ENCODE data around the gene MYH3.

MYH3 gene

DNA sequence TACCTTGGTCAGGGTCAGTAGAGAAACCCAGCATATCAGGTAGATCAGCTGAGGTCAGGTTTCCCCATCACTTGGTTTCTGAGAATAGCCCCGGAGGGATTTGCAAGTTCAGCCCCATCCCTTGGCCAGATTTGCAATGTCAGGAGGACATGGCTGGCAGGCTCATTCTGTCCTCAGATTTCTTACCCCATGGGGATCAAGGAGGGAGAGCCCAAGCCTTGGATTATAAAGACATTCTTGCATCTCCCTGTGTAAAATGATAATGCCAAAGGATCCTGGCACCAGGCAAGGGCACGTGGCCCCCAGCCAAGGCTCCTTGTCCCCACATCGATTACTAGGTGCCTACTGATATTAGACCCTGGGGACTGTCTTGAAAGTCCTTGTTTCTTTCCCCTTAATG lies 53.2 kb downstream of the MYH3 start:
- no peak for DNase-seq
- Histone ChIP-seq H2BK120ac (ENCODE audit: low read depth, low read length) (no peak overlapping the region), H3K27me3 (ENCODE audit: insufficient read depth, low read length, poor library complexity) (no peaks in the 10 kb centered on the region), H3K4me1 (ENCODE audit: control insufficient read depth, low read depth, low read length) (no peaks in the 10 kb centered on the region), H3K18ac (ENCODE audit: low read length) (no peak overlapping the region), H3K4me2 (ENCODE audit: low read length) (no peak overlapping the region), H3K27ac (ENCODE audit: low read depth, low read length) (no peak overlapping the region), H3K79me2 (ENCODE audit: control insufficient read depth, insufficient read depth, low read length) (no peaks in the 10 kb centered on the region), H2BK5ac (ENCODE audit: low read length) (no peak overlapping the region), H2AK5ac (ENCODE audit: low read length) (no peak overlapping the region), H3K56ac (ENCODE audit: low read length) (no peak overlapping the region), H2BK15ac (replicated peaks; ENCODE audit: low read depth) (no peak overlapping the region), H3K36me3 (ENCODE audit: control insufficient read depth, insufficient read depth, low read length) (no peaks in the 10 kb centered on the region), H3K79me1 (ENCODE audit: low read length) (no peaks in the 10 kb centered on the region), H3K4me3 (ENCODE audit: low read length) (no peak overlapping the region), H3K23ac (ENCODE audit: low read length) (no peak overlapping the region), H4K8ac (ENCODE audit: low read depth, low read length) (no peak overlapping the region), H3K4ac (ENCODE audit: low read depth, low read length) (no peak overlapping the region), H3K9ac (ENCODE audit: low read length) (no peak overlapping the region), H4K5ac (ENCODE audit: low read length) (no peak overlapping the region)
- no CpG with 5 or more reads among the region's 3 CpGs for WGBS (ENCODE audit: extremely low coverage, insufficient coverage, low lambda C conversion rate)

DNA sequence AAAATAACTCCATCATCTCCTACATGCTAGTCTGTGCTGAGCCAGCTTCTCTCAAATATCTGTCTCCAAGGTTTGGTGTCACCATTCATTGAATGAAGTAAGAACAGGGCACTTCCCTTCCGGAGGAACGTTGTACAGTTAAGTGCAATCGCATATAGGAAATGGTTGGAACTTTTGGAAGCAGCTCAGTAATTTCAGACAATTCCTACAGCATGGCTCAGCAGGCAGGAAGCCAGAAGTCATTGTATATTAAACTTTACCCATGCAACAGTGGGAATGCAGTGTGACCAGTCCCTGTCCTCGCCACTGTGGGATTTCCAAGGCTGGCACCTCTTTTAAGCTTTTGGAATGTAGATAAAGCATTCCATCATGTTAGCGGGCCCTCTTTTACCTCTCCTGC lies 56.5 kb downstream of the MYH3 start:
- no peaks in the 10 kb centered on the region for H3K79me2 ChIP-seq (ENCODE audit: control insufficient read depth, insufficient read depth, low read length)
- H2BK15ac ChIP-seq (replicated peaks; ENCODE audit: low read depth), result no peak overlapping the region
- no peak overlapping the region for H3K9ac ChIP-seq (ENCODE audit: low read length)
- H3K56ac ChIP-seq (ENCODE audit: low read length), result no peak overlapping the region
- H3K18ac ChIP-seq (ENCODE audit: low read length), result no peak overlapping the region
- H2AK5ac ChIP-seq (ENCODE audit: low read length), result no peak overlapping the region
- no peaks in the 10 kb centered on the region for H3K36me3 ChIP-seq (ENCODE audit: control insufficient read depth, insufficient read depth, low read length)
- H3K27me3 ChIP-seq (ENCODE audit: insufficient read depth, low read length, poor library complexity), result no peaks in the 10 kb centered on the region
- H3K79me1 ChIP-seq (ENCODE audit: low read length), result no peaks in the 10 kb centered on the region
- H3K27ac ChIP-seq (ENCODE audit: low read depth, low read length), result no peak overlapping the region
- H3K4ac ChIP-seq (ENCODE audit: low read depth, low read length), result no peak overlapping the region
- H2BK5ac ChIP-seq (ENCODE audit: low read length), result no peak overlapping the region
- H4K8ac ChIP-seq (ENCODE audit: low read depth, low read length), result no peak overlapping the region
- no CpG with 5 or more reads among the region's 5 CpGs for WGBS (ENCODE audit: extremely low coverage, insufficient coverage, low lambda C conversion rate)
- DNase-seq, result no peak
- no peak overlapping the region for H3K4me3 ChIP-seq (ENCODE audit: low read length)
- H3K23ac ChIP-seq (ENCODE audit: low read length), result no peak overlapping the region
- no peak overlapping the region for H4K5ac ChIP-seq (ENCODE audit: low read length)
- H2BK120ac ChIP-seq (ENCODE audit: low read depth, low read length), result no peak overlapping the region
- H3K4me2 ChIP-seq (ENCODE audit: low read length), result no peak overlapping the region
- no peaks in the 10 kb centered on the region for H3K4me1 ChIP-seq (ENCODE audit: control insufficient read depth, low read depth, low read length)

DNA sequence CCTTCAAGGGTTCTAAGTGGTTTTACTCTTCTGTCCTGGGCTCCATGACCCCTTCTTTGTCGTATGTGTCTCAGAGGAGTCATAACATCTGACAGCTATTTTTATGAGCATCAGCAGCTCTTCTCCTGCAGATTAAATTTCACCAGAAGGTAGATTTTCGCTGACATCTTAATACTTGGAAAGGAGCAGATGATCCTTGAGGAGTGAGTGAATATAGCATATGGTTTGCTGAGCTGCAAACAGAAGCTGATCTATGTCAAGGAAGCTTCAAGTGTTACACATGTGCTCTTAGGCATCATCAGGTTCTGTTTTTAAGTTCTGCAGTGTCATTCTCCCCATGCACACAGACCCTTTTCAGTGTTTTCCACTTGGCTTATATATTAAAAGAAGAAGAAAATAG lies 58.5 kb downstream of the MYH3 start:
- H3K27ac ChIP-seq (ENCODE audit: low read depth, low read length), result no peak overlapping the region
- H3K56ac ChIP-seq (ENCODE audit: low read length), result no peak overlapping the region
- H3K79me2 ChIP-seq (ENCODE audit: control insufficient read depth, insufficient read depth, low read length), result no peaks in the 10 kb centered on the region
- DNase-seq, result no peak
- no peak overlapping the region for H2AK5ac ChIP-seq (ENCODE audit: low read length)
- H3K79me1 ChIP-seq (ENCODE audit: low read length), result no peaks in the 10 kb centered on the region
- H4K5ac ChIP-seq (ENCODE audit: low read length), result no peak overlapping the region
- no peak overlapping the region for H2BK15ac ChIP-seq (replicated peaks; ENCODE audit: low read depth)
- no peaks in the 10 kb centered on the region for H3K27me3 ChIP-seq (ENCODE audit: insufficient read depth, low read length, poor library complexity)
- H2BK120ac ChIP-seq (ENCODE audit: low read depth, low read length), result no peak overlapping the region
- H3K36me3 ChIP-seq (ENCODE audit: control insufficient read depth, insufficient read depth, low read length), result no peaks in the 10 kb centered on the region
- no peak overlapping the region for H4K8ac ChIP-seq (ENCODE audit: low read depth, low read length)
- no peak overlapping the region for H3K4me2 ChIP-seq (ENCODE audit: low read length)
- no peak overlapping the region for H3K23ac ChIP-seq (ENCODE audit: low read length)
- WGBS (ENCODE audit: extremely low coverage, insufficient coverage, low lambda C conversion rate), result no CpG with 5 or more reads among the region's 2 CpGs
- H3K9ac ChIP-seq (ENCODE audit: low read length), result no peak overlapping the region
- H2BK5ac ChIP-seq (ENCODE audit: low read length), result no peak overlapping the region
- H3K4ac ChIP-seq (ENCODE audit: low read depth, low read length), result no peak overlapping the region
- H3K4me1 ChIP-seq (ENCODE audit: control insufficient read depth, low read depth, low read length), result no peaks in the 10 kb centered on the region
- H3K4me3 ChIP-seq (ENCODE audit: low read length), result no peak overlapping the region
- no peak overlapping the region for H3K18ac ChIP-seq (ENCODE audit: low read length)

DNA sequence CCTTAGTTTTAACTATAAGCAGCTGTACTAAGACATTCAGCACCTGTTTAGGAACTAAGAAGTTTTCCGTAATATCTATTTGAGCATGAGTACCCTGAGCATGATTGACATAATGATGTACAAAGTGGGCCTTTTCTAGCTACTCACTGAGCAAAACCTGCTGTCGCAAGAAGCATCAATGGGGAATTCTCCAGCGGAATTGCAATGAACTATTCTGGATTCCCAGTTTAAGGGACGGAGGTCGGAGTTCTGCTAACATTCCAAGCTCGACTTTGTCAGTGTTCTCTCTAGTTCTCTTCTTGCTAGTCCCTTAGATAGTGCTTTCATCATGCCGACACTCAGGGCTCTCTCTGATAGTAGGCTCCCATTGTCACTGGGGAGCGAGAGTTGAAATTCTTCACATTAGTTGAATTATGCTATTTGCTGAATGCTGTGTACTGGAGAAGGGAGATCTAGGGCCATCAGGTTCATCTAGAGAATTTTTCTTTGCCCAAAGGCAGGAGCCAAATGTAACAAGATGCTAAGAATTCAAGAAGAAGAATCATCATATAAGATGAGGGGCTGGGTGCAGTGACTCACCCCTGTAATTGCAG lies 67.5 kb downstream of the MYH3 start:
- no peak overlapping the region for H2BK120ac ChIP-seq (ENCODE audit: low read depth, low read length)
- WGBS (ENCODE audit: extremely low coverage, insufficient coverage, low lambda C conversion rate), result no CpG with 5 or more reads among the region's 8 CpGs

DNA sequence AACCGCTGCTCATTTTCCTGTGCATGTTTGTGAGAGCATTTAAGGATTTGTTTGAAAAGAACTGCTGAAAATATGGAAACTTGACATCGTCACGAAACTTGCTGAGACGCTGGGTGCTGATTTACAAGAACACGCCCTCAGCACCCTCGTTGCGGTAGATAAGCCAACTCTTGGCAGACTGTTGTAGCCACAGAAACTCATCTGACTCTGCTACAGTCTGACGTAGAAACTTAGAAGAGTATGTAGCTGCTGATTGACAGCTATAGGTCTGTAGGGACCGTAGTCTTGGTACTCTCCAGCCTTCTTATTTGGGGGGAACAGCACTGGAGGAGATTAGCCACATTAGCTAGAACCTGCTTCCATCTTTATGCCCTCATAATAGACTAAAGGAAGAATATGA lies 71.6 kb downstream of the MYH3 start:
- H3K27me3 ChIP-seq (ENCODE audit: insufficient read depth, low read length, poor library complexity), result no peaks in the 10 kb centered on the region
- no peak overlapping the region for H3K27ac ChIP-seq (ENCODE audit: low read depth, low read length)
- H3K79me1 ChIP-seq (ENCODE audit: low read length), result no peaks in the 10 kb centered on the region
- no peak overlapping the region for H2BK120ac ChIP-seq (ENCODE audit: low read depth, low read length)
- no peak overlapping the region for H3K18ac ChIP-seq (ENCODE audit: low read length)
- H2BK15ac ChIP-seq (replicated peaks; ENCODE audit: low read depth), result no peak overlapping the region
- no peak overlapping the region for H3K4me2 ChIP-seq (ENCODE audit: low read length)
- H3K9ac ChIP-seq (ENCODE audit: low read length), result no peak overlapping the region
- no peaks in the 10 kb centered on the region for H3K4me1 ChIP-seq (ENCODE audit: control insufficient read depth, low read depth, low read length)
- H4K5ac ChIP-seq (ENCODE audit: low read length), result no peak overlapping the region
- no peak overlapping the region for H4K8ac ChIP-seq (ENCODE audit: low read depth, low read length)
- H2AK5ac ChIP-seq (ENCODE audit: low read length), result no peak overlapping the region
- H3K56ac ChIP-seq (ENCODE audit: low read length), result no peak overlapping the region
- H2BK5ac ChIP-seq (ENCODE audit: low read length), result no peak overlapping the region
- no peaks in the 10 kb centered on the region for H3K36me3 ChIP-seq (ENCODE audit: control insufficient read depth, insufficient read depth, low read length)
- H3K79me2 ChIP-seq (ENCODE audit: control insufficient read depth, insufficient read depth, low read length), result no peaks in the 10 kb centered on the region
- H3K23ac ChIP-seq (ENCODE audit: low read length), result no peak overlapping the region
- H3K4ac ChIP-seq (ENCODE audit: low read depth, low read length), result no peak overlapping the region
- no peak overlapping the region for H3K4me3 ChIP-seq (ENCODE audit: low read length)
- no CpG with 5 or more reads among the region's 9 CpGs for WGBS (ENCODE audit: extremely low coverage, insufficient coverage, low lambda C conversion rate)
- DNase-seq, result no peak

More for the DNA sequence above, 67.5 kb downstream of the MYH3 start:
- no peak overlapping the region for H3K18ac ChIP-seq (ENCODE audit: low read length)
- no peaks in the 10 kb centered on the region for H3K36me3 ChIP-seq (ENCODE audit: control insufficient read depth, insufficient read depth, low read length)
- H3K27me3 ChIP-seq (ENCODE audit: insufficient read depth, low read length, poor library complexity), result no peaks in the 10 kb centered on the region
- no peak overlapping the region for H2AK5ac ChIP-seq (ENCODE audit: low read length)
- H2BK5ac ChIP-seq (ENCODE audit: low read length), result no peak overlapping the region
- no peaks in the 10 kb centered on the region for H3K4me1 ChIP-seq (ENCODE audit: control insufficient read depth, low read depth, low read length)
- no peak overlapping the region for H3K27ac ChIP-seq (ENCODE audit: low read depth, low read length)
- H4K8ac ChIP-seq (ENCODE audit: low read depth, low read length), result no peak overlapping the region
- no peak overlapping the region for H3K4me3 ChIP-seq (ENCODE audit: low read length)
- H3K56ac ChIP-seq (ENCODE audit: low read length), result no peak overlapping the region
- no peak overlapping the region for H3K9ac ChIP-seq (ENCODE audit: low read length)
- no peak overlapping the region for H3K4me2 ChIP-seq (ENCODE audit: low read length)
- DNase-seq, result no peak
- H4K5ac ChIP-seq (ENCODE audit: low read length), result no peak overlapping the region
- H3K79me2 ChIP-seq (ENCODE audit: control insufficient read depth, insufficient read depth, low read length), result no peaks in the 10 kb centered on the region
- H3K4ac ChIP-seq (ENCODE audit: low read depth, low read length), result no peak overlapping the region
- no peak overlapping the region for H2BK15ac ChIP-seq (replicated peaks; ENCODE audit: low read depth)
- H3K23ac ChIP-seq (ENCODE audit: low read length), result no peak overlapping the region
- no peaks in the 10 kb centered on the region for H3K79me1 ChIP-seq (ENCODE audit: low read length)

DNA sequence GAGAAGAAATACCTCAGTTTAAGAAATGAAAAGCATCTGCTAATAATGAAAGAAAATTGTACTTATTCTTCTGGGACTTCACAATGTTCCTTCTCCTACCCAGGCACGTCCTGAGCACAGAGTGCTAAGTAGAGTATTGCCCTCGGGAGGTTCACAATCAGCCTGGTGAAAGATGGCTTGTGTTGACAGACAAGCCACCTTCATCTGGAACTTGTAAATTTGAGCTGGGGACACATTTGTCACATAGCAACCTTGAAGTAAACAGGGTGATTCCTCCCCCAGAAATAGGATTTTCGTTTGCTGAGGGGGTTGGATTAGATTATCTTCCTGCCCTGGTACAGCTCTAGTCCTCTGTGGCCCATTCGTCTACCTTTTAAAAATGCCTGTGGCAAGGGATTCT lies 73.3 kb downstream of the MYH3 start:
- H3K4me2 ChIP-seq (ENCODE audit: low read length), result no peak overlapping the region
- no CpG with 5 or more reads among the region's 4 CpGs for WGBS (ENCODE audit: extremely low coverage, insufficient coverage, low lambda C conversion rate)
- no peak for DNase-seq

More for the DNA sequence above, 73.3 kb downstream of the MYH3 start:
- Histone ChIP-seq H3K4me1 (ENCODE audit: control insufficient read depth, low read depth, low read length) (no peaks in the 10 kb centered on the region), H3K79me2 (ENCODE audit: control insufficient read depth, insufficient read depth, low read length) (no peaks in the 10 kb centered on the region), H3K23ac (ENCODE audit: low read length) (no peak overlapping the region), H3K4ac (ENCODE audit: low read depth, low read length) (no peak overlapping the region), H3K36me3 (ENCODE audit: control insufficient read depth, insufficient read depth, low read length) (no peaks in the 10 kb centered on the region), H3K18ac (ENCODE audit: low read length) (no peak overlapping the region), H4K8ac (ENCODE audit: low read depth, low read length) (no peak overlapping the region), H4K5ac (ENCODE audit: low read length) (no peak overlapping the region), H2BK15ac (replicated peaks; ENCODE audit: low read depth) (no peak overlapping the region), H3K79me1 (ENCODE audit: low read length) (no peaks in the 10 kb centered on the region), H3K4me3 (ENCODE audit: low read length) (no peak overlapping the region), H2BK5ac (ENCODE audit: low read length) (no peak overlapping the region), H2AK5ac (ENCODE audit: low read length) (no peak overlapping the region), H3K9ac (ENCODE audit: low read length) (no peak overlapping the region), H3K27ac (ENCODE audit: low read depth, low read length) (no peak overlapping the region), H3K27me3 (ENCODE audit: insufficient read depth, low read length, poor library complexity) (no peaks in the 10 kb centered on the region), H2BK120ac (ENCODE audit: low read depth, low read length) (no peak overlapping the region), H3K56ac (ENCODE audit: low read length) (no peak overlapping the region)

Data from mesendoderm (in vitro differentiated cells).